Neural crest cell (in vitro differentiated cells): ENCODE measurements around the gene BTBD10. TPM values are rescaled to one million over a fixed set of nuclear protein-coding genes. Genes with fewer than 3 reads are reported as not detected.

Experiments
- DNase-seq: peaks from one replicate; pipeline ENCODE4 v3.0.0; 2021; ENCODE audit warnings: low read depth, mixed read lengths, low spot score
- H3K27ac Mint-ChIP-seq: one replicate; pipeline ENCODE4 v1.8.0; 2021; ENCODE audit warnings: mild to moderate bottlenecking, mixed read lengths; ENCODE audit not compliant: unreplicated experiment
- H3K27me3 Mint-ChIP-seq: 2 replicates; pipeline ENCODE4 v1.8.0; 2021; ENCODE audit warnings: low read depth, mild to moderate bottlenecking, mixed read lengths
- H3K36me3 Mint-ChIP-seq: 2 replicates; pipeline ENCODE4 v1.8.0; 2021; ENCODE audit warnings: low read depth, mild to moderate bottlenecking, mixed read lengths
- H3K4me1 Mint-ChIP-seq: 2 replicates; pipeline ENCODE4 v1.8.0; 2021; ENCODE audit warnings: mixed read lengths
- H3K4me3 Mint-ChIP-seq: one replicate; pipeline ENCODE4 v1.8.0; 2021; ENCODE audit warnings: mild to moderate bottlenecking, mixed read lengths
- H3K9me3 Mint-ChIP-seq: 2 replicates; pipeline ENCODE4 v1.8.0; 2021; ENCODE audit warnings: mixed read lengths
- CTCF ChIP-seq: fragments of 200-600 bp; sonication (generic); conservative IDR thresholded peaks from 2 replicates; pipeline ENCODE4 v1.5.0; 2021; ENCODE audit warnings: antibody characterized with exemption, mild to moderate bottlenecking
- total RNA-seq: library from RNA; stranded (reverse); gene quantifications from 2 replicates; pipeline ENCODE4 v1.2.1, GENCODE V29; 2021

Gene BTBD10
- total RNA-seq, 1 donor from 2014 or later, result 29.0 TPM

- Mint-ChIP-seq H3K9me3 (no peaks in the 10 kb centered on the region), H3K27me3 (no peaks in the 10 kb centered on the region), H3K36me3 (no peaks in the 10 kb centered on the region), H3K4me1 (no peaks in the 10 kb centered on the region), H3K4me3 (no peak overlapping the region), H3K27ac (no peak overlapping the region)
- TF ChIP-seq CTCF, result no peak
- DNase-seq, result no peak
These were observed 110.3 kb downstream of the BTBD10 start for GRCh38 chr11:13352711-13353110.

- no peaks in the 10 kb centered on the region for H3K36me3 Mint-ChIP-seq
- no peak overlapping the region for H3K27ac Mint-ChIP-seq
- no peaks in the 10 kb centered on the region for H3K9me3 Mint-ChIP-seq
- H3K27me3 Mint-ChIP-seq, result no peaks in the 10 kb centered on the region
- no peak overlapping the region for H3K4me3 Mint-ChIP-seq
- no peak for TF ChIP-seq CTCF
- DNase-seq, result no peak
- no peaks in the 10 kb centered on the region for H3K4me1 Mint-ChIP-seq
These were observed 113.4 kb downstream of the BTBD10 start for GRCh38 chr11:13349581-13349980.

- Mint-ChIP-seq H3K9me3 (no peaks in the 10 kb centered on the region), H3K27me3 (no peaks in the 10 kb centered on the region), H3K36me3 (no peaks in the 10 kb centered on the region), H3K27ac (no peak overlapping the region), H3K4me3 (no peak overlapping the region), H3K4me1 (no peaks in the 10 kb centered on the region)
- DNase-seq, result no peak
- no peak for TF ChIP-seq CTCF
These were observed 114.0 kb downstream of the BTBD10 start for GRCh38 chr11:13349046-13349445.

GRCh38 chr11:13348305-13348704 is 114.7 kb downstream of the BTBD10 start:
- Mint-ChIP-seq H3K4me3 (no peak overlapping the region), H3K27me3 (no peaks in the 10 kb centered on the region), H3K9me3 (no peaks in the 10 kb centered on the region), H3K36me3 (no peaks in the 10 kb centered on the region), H3K27ac (no peak overlapping the region), H3K4me1 (no peaks in the 10 kb centered on the region)
- no peak for DNase-seq
- no peak for TF ChIP-seq CTCF

GRCh38 chr11:13347901-13348300 is 115.1 kb downstream of the BTBD10 start:
- Mint-ChIP-seq H3K36me3 (no peaks in the 10 kb centered on the region), H3K27ac (no peak overlapping the region), H3K4me3 (no peak overlapping the region), H3K9me3 (no peaks in the 10 kb centered on the region), H3K27me3 (no peaks in the 10 kb centered on the region), H3K4me1 (no peaks in the 10 kb centered on the region)
- TF ChIP-seq CTCF, result no peak
- no peak for DNase-seq

- no peak for TF ChIP-seq CTCF
- Mint-ChIP-seq H3K27me3 (no peaks in the 10 kb centered on the region), H3K4me1 (peaks cover 2% of the 10 kb centered on the region), H3K27ac (peak overlapping the region; percentile 58), H3K36me3 (no peaks in the 10 kb centered on the region), H3K9me3 (no peaks in the 10 kb centered on the region), H3K4me3 (no peak overlapping the region)
- DNase-seq, result no peak
These were observed 116.6 kb downstream of the BTBD10 start for GRCh38 chr11:13346470-13346869.
